HL-60 (cell line): ENCODE data around the gene CACNA1C.

ENCODE experiments used
- DNase-seq, 2 experiments: peaks; one replicate each; pipeline ENCODE4 v3.0.0-alpha.2; 2010 to 2020; ENCODE audit warnings: low read depth in 1 of 2, low spot score in 1 of 2
- H3K27ac ChIP-seq: fragments of 250-450 bp; sonication (Bioruptor Pico); replicated peaks from 2 replicates; pipeline ENCODE4 v1.5.1; 2020; ENCODE audit warnings: mild to moderate bottlenecking, moderate library complexity
- H3K27me3 ChIP-seq: fragments of 250-450 bp; sonication (Bioruptor Pico); 2 replicates; pipeline ENCODE4 v1.5.1; 2021; ENCODE audit warnings: mild to moderate bottlenecking, moderate library complexity; ENCODE audit not compliant: insufficient read depth, poor library complexity, severe bottlenecking
- H3K4me3 ChIP-seq: replicated peaks from 2 replicates; pipeline ENCODE4 v1.5.1; 2011; ENCODE audit warnings: mild to moderate bottlenecking, control low read depth, low read length; ENCODE audit not compliant: insufficient read depth
- GABPA ChIP-seq: IDR thresholded peaks from 2 replicates; pipeline ENCODE4 v1.6.1; 2012; ENCODE audit warnings: low read depth
- POLR2AphosphoS5 ChIP-seq: IDR thresholded peaks from 2 replicates; pipeline ENCODE4 v1.6.1; 2012; ENCODE audit warnings: low read depth
- SPI1 ChIP-seq: IDR thresholded peaks from 2 replicates; pipeline ENCODE4 v1.6.1; 2012; ENCODE audit warnings: low read depth, mild to moderate bottlenecking, borderline replicate concordance
- TF ChIP-seq, protein P1 (sequence below): IDR thresholded peaks from one replicate; pipeline ENCODE4 v1.5.1; 2011; ENCODE audit warnings: low read length, control low read depth, inconsistent platforms; ENCODE audit not compliant: insufficient read depth
- TF ChIP-seq, protein P2 (sequence below): IDR thresholded peaks from 2 replicates; pipeline ENCODE4 v1.6.1; 2012; ENCODE audit warnings: low read depth; ENCODE audit not compliant: insufficient replicate concordance

The CACNA1C gene

DNA sequence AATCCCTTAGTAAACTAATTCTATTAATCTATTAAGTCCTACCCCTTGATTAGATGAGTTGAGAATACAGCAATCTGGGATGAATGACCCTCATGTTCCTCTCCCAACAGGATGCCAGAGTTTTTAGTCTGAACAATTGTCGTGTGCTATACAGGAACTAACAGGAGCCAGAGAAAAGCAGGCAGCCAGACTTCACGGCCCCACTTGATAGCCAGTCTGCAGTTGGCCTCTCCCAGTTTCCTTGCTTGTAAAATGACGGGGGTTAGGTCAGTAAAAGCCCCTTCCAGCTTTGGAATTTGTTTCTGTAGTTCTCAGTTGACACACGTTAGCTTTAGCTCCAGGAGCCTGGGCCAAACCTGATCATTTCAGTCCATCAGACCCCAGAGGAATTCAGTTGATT, 475.2 kb downstream of the CACNA1C start:
- Histone ChIP-seq H3K4me3 (no peak overlapping the region), H3K27me3 (no peaks in the 10 kb centered on the region), H3K27ac (no peak overlapping the region)
- no peak for TF ChIP-seq POLR2AphosphoS5
- TF ChIP-seq SPI1: no peak
- TF ChIP-seq, protein P1, sequence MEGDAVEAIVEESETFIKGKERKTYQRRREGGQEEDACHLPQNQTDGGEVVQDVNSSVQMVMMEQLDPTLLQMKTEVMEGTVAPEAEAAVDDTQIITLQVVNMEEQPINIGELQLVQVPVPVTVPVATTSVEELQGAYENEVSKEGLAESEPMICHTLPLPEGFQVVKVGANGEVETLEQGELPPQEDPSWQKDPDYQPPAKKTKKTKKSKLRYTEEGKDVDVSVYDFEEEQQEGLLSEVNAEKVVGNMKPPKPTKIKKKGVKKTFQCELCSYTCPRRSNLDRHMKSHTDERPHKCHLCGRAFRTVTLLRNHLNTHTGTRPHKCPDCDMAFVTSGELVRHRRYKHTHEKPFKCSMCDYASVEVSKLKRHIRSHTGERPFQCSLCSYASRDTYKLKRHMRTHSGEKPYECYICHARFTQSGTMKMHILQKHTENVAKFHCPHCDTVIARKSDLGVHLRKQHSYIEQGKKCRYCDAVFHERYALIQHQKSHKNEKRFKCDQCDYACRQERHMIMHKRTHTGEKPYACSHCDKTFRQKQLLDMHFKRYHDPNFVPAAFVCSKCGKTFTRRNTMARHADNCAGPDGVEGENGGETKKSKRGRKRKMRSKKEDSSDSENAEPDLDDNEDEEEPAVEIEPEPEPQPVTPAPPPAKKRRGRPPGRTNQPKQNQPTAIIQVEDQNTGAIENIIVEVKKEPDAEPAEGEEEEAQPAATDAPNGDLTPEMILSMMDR: no peak
- TF ChIP-seq GABPA: no peak
- TF ChIP-seq, protein P2, sequence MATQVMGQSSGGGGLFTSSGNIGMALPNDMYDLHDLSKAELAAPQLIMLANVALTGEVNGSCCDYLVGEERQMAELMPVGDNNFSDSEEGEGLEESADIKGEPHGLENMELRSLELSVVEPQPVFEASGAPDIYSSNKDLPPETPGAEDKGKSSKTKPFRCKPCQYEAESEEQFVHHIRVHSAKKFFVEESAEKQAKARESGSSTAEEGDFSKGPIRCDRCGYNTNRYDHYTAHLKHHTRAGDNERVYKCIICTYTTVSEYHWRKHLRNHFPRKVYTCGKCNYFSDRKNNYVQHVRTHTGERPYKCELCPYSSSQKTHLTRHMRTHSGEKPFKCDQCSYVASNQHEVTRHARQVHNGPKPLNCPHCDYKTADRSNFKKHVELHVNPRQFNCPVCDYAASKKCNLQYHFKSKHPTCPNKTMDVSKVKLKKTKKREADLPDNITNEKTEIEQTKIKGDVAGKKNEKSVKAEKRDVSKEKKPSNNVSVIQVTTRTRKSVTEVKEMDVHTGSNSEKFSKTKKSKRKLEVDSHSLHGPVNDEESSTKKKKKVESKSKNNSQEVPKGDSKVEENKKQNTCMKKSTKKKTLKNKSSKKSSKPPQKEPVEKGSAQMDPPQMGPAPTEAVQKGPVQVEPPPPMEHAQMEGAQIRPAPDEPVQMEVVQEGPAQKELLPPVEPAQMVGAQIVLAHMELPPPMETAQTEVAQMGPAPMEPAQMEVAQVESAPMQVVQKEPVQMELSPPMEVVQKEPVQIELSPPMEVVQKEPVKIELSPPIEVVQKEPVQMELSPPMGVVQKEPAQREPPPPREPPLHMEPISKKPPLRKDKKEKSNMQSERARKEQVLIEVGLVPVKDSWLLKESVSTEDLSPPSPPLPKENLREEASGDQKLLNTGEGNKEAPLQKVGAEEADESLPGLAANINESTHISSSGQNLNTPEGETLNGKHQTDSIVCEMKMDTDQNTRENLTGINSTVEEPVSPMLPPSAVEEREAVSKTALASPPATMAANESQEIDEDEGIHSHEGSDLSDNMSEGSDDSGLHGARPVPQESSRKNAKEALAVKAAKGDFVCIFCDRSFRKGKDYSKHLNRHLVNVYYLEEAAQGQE: no peak
- DNase-seq: no peak

DNA sequence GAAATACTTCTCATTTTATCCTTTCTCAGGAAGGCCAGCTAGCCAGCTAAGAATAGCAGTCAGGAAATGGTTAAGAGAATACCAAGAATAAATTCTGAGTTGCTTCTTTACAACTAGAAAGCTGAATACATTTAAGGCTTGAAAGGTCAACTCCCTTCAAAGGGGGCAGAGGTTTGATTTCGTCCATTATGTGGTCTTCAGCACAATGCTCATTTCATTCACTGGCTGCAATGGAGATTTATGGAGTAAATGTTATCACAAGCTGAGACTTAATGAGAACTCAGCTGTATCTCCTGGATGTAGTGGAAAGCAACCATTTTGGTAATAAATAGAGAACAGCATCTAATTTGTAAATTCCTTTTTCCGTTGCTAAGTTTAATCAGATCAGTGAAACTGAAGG, 477.0 kb downstream of the CACNA1C start:
- no peak for DNase-seq
- Histone ChIP-seq H3K27ac (no peak overlapping the region), H3K4me3 (no peak overlapping the region), H3K27me3 (no peaks in the 10 kb centered on the region)
- TF ChIP-seq, protein P2: no peak
- TF ChIP-seq SPI1: no peak
- TF ChIP-seq, protein P1: no peak
- TF ChIP-seq GABPA: no peak
- no peak for TF ChIP-seq POLR2AphosphoS5

DNA sequence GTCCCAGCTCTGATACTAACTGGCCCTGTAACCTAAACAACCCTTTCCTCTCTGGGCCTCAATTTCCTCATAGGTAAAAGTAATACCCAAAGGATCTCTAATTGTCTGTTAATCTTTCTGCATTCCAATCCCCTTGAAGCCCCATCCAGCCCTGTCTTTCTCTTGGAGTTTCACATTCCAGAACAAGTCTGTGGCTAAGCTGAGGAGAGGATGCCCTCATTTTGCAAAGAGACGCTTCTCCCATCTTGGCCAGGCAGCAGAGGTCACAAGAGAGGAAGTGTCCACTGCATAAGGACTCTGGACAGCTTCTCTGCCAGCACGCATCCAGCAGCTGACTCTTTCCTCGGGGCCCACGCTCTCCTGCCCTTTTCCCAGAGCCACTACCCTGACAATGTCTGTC, 478.6 kb downstream of the CACNA1C start:
- H3K27me3 ChIP-seq: no peaks in the 10 kb centered on the region
- no peak for DNase-seq
- H3K27ac ChIP-seq: no peak overlapping the region
- H3K4me3 ChIP-seq: no peak overlapping the region
- TF ChIP-seq SPI1 (no peak), GABPA (no peak), POLR2AphosphoS5 (no peak)
- TF ChIP-seq, protein P2: no peak
- TF ChIP-seq, protein P1: no peak
